HG02642 (cell line): ENCODE data around the gene PEX6.
A peak's percentile ranks its signal among the peaks of the same experiment; 100 is the strongest.

ENCODE experiments used
- ATAC-seq: cut with Tn5 transposase; IDR thresholded peaks from one replicate; pipeline ENCODE4 v1.9.1; 2021; ENCODE audit warnings: mild to moderate bottlenecking; ENCODE audit not compliant: unreplicated experiment, poor library complexity

Gene PEX6

GRCh38 chr6:42938428-42938796 lies 40.6 kb downstream of the PEX6 start:
- ATAC-seq = no peak

DNA sequence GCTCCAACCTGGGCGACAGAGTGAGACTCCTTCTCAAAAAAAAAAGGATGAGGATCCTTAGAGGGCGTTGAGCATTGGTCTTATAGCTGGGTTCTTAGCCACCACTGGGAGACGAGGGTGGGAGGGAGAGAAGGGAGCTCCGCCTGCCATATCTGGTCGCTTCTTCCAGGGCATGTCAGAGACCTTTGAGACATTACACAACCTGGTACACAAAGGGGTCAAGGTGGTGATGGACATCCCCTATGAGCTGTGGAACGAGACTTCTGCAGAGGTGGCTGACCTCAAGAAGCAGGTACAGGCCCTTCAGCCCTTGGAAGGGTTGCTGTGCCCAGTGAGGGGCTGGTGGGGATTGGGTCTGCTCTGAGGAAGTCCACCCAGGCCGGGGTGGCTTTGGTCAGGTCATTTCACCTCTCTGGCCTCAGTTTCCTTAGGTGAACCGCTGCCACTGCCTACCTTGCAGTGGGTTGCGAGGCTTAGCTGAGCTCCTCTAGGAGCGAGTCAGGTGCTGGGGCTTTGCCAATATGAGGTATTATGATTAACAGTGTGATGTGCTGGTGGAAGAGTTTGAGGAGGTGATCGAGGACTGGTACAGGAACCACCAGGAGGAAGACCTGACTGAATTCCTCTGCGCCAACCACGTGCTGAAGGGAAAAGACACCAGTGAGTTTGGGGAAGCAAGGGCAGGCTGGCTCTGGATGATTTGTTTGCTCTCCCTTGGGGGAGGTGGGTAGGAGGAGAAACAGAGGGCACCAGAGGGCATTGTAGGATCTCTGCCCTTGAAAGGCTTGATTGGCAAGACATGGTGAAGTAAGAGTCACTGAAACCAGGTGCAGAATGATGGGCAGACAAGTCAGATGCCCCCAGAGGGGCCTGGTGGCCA lies 41.2 kb downstream of the PEX6 start:
- no peak for ATAC-seq

DNA sequence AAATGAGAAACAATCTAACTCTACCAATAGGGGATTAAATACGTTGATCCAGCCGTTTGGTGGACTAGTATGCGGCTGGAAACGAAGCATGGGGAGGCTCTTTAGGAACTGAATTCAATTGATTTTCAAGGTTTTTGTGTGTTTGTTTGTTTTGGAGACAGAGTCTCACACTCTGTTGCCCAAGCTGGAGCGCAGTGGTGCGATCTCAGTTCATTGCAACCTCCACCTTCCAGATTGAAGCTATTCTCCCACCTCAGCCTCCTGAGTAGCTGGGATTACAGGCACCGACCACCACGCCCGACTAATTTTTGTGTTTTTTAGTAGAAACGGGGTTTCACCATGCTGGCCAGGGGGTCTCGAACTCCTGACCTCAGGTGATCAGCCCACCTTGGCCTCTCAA lies 42.6 kb downstream of the PEX6 start:
- no peak for ATAC-seq

DNA sequence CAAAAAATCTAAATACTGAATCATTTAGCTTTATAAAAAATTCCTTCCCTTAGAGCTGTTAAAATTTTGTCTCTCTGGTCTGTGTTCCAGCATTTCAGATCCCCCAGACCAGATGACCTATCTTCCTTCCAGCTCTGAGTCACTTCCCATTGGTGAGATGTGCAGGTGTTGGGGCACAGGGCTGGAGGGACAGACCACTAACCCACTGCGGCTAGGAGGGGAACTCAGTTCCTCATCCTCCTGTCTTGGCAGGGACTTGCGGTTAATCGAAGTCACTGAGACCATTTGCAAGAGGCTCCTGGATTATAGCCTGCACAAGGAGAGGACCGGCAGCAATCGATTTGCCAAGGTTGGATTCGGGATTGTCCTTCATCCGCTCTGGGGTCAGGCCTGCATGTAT lies 43.7 kb downstream of the PEX6 start:
- ATAC-seq = no peak

GRCh38 chr6:42933205-42933604 lies 45.8 kb downstream of the PEX6 start:
- ATAC-seq = no peak

- no peak for ATAC-seq
Measured at GRCh38 chr6:42932412-42932811, 46.6 kb downstream of the PEX6 start.

- peak; percentile 57 for ATAC-seq
Measured at GRCh38 chr6:42929821-42930360, 49.1 kb downstream of the PEX6 start.

GRCh38 chr6:42928986-42929820 lies 49.8 kb downstream of the PEX6 start, which contains the start of gene CNPY3:
Gene CNPY3 (plus strand): TSS chr6:42929480. CDS start chr6:42929571, 91 bp downstream.
- ATAC-seq = peak; percentile 76

- ATAC-seq = no peak
Measured at GRCh38 chr6:42925248-42925857, 53.6 kb downstream of the PEX6 start.

- no peak for ATAC-seq
Measured at GRCh38 chr6:42923666-42924065, 55.3 kb downstream of the PEX6 start.

- ATAC-seq = no peak
Measured at GRCh38 chr6:42921801-42922200, 57.2 kb downstream of the PEX6 start.

GRCh38 chr6:42916288-42916687 lies 62.7 kb downstream of the PEX6 start:
- no peak for ATAC-seq

DNA sequence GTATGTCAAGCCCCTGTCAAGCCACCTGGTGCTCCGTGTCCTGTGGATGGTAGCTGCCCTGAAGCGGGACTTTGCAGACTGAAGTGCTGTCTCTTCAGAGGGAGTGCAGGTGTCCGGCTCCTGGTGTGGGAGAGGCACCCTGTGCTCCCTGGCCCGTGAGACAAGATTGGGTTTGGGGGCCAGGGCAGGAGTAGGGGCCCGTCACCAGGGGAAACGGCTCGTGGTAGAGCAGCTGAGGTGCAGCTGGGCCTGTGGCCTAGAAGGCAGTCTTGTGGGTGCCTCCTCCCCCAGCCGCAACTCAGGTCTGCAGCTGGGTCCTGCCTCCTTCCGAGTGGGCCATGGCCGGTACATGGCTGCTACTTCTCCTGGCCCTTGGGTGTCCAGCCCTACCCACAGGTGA lies 63.2 kb downstream of the PEX6 start, which contains the start of gene PTCRA:
Gene PTCRA, plus strand, starts transcription at position 322 of the 400 bp plus-strand sequence. Its CDS starts 17 bp downstream, at position 339.
- ATAC-seq = no peak

DNA sequence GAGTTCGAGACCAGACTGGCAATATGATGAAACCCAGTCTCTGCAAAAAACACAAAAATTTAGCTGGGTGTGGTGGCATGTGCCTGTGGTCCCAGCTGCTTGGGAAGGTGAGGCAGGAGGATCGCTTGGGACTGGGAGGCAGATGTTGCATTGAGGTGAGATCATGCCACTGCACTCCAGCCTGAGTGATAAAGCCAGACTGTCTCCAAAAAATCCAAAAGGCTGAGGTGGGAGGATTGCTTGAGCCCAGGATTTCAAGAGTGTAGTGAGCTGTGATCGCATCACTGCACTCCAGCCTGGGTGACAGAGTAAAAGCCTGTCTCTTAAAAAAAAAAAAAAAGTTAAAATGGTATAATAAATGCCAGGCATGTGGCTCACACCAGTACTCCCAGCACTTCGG lies 64.4 kb downstream of the PEX6 start:
- ATAC-seq = no peak
